NCI-H2227 (cell line): ENCODE results near the gene ZNF606.
A peak's percentile ranks its signal among the peaks of the same experiment; 100 is the strongest.
"Not testable (repeated sequence)": the region's sequence is repeated elsewhere in the genome, so short reads cannot be mapped to it uniquely, and the experiment has no call there.

Source experiments
- DNase-seq: peaks from one replicate; lab custom pipeline; 2025; ENCODE audit not compliant: unreplicated experiment; lab: John Stamatoyannopoulos, UW

Gene ZNF606

GRCh38 chr19:58010507-58010906 lies 7.9 kb upstream of the ZNF606 start:
- DNase-seq = no peak

GRCh38 chr19:58009666-58010301 lies 7.2 kb upstream of the ZNF606 start:
- peak; percentile 97 for DNase-seq

GRCh38 chr19:58009301-58009665 lies 6.7 kb upstream of the ZNF606 start:
- no peak for DNase-seq

- not testable (repeated sequence) for DNase-seq
Measured at GRCh38 chr19:58008877-58009276, 6.3 kb upstream of the ZNF606 start.

GRCh38 chr19:58007285-58007684 lies 4.7 kb upstream of the ZNF606 start:
- no peak for DNase-seq

GRCh38 chr19:58003174-58003828 lies 681 bp upstream of the ZNF606 start:
- DNase-seq = no peak

- DNase-seq = peak; percentile 76
Measured at GRCh38 chr19:58001895-58002369, 688 bp downstream of the ZNF606 start.

GRCh38 chr19:58000677-58001076 lies 1.9 kb downstream of the ZNF606 start:
- no peak for DNase-seq

- no peak for DNase-seq
Measured at GRCh38 chr19:57992841-57993240, 9.8 kb downstream of the ZNF606 start.

GRCh38 chr19:57978586-57979289 lies 23.9 kb downstream of the ZNF606 start:
- no peak for DNase-seq

- no peak for DNase-seq
Measured at GRCh38 chr19:57974434-57974833, 28.2 kb downstream of the ZNF606 start, which contains the start of gene C19orf18. TSS of gene C19orf18 (minus strand) at chr19:57974534. CDS start at chr19:57974432, 102 bp downstream.

GRCh38 chr19:57964761-57965160 lies 37.9 kb downstream of the ZNF606 start:
- DNase-seq = no peak

GRCh38 chr19:57961785-57962184 lies 40.8 kb downstream of the ZNF606 start:
- DNase-seq = no peak

- DNase-seq = no peak
Measured at GRCh38 chr19:57954996-57955395, 47.6 kb downstream of the ZNF606 start.

GRCh38 chr19:57949702-57950101 lies 52.9 kb downstream of the ZNF606 start:
- DNase-seq = no peak

GRCh38 chr19:57949296-57949695 lies 53.3 kb downstream of the ZNF606 start:
- DNase-seq = no peak

- DNase-seq = peak; percentile 100
Measured at GRCh38 chr19:57947419-57948134, 55.0 kb downstream of the ZNF606 start, which contains the start of gene ZNF256. TSS of gene ZNF256 (minus strand) at chr19:57947706. CDS start at chr19:57947474, 232 bp downstream.

- DNase-seq = no peak
Measured at GRCh38 chr19:57947088-57947418, 55.6 kb downstream of the ZNF606 start.

- no peak for DNase-seq
Measured at GRCh38 chr19:57946316-57946715, 56.3 kb downstream of the ZNF606 start.

- DNase-seq = no peak
Measured at GRCh38 chr19:57941593-57941992, 61.0 kb downstream of the ZNF606 start.

GRCh38 chr19:57935731-57936130 lies 66.9 kb downstream of the ZNF606 start:
- DNase-seq = no peak
